Breast epithelium (tissue), 3 donors: ENCODE data around the gene PHYKPL.

Experiments used
- POLR2AphosphoS5 ChIP-seq, 3 donors: sonication (generic); formaldehyde crosslinking; IDR thresholded peaks; one replicate each; pipeline ENCODE4 v1.6.1; 2017; ENCODE audit warnings: antibody characterized with exemption in 3 of 3
- TF ChIP-seq, protein P1 (sequence below), 3 donors: fragments of 450-650 bp; IDR thresholded peaks; one replicate each; pipeline ENCODE4 v1.5.1; 2016 to 2017; ENCODE audit warnings: antibody characterized with exemption in 3 of 3, mild to moderate bottlenecking in 3 of 3, moderate library complexity in 3 of 3

DNA sequence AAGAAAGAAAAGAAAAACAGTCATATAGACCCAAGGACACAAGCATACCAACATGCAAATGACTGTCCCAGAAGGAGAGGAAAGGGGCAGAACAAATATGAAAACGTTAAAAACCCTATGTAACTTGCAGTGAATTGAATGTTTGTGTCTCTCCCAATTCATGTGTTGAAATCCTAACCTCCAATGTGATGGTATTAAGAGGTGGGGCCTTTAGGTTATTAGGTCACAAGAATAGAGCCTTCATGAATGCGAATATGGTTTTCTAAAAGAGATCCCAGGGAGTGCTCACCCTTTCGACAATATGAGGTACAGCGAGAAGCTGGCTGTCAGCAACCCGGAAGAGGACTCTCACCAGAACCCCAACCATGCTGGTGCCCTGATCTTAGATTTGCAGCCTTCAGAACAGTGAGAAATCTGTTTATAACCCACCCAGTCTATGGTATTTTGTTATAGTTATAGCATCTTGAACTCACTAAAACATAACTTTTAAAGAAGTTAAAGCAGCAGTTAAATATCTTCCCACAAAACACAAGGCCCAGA, 14.3 kb downstream of the PHYKPL start:
- TF ChIP-seq POLR2AphosphoS5 (IDR thresholded peaks at IDR 0.05) = no peak
- TF ChIP-seq, protein P1, sequence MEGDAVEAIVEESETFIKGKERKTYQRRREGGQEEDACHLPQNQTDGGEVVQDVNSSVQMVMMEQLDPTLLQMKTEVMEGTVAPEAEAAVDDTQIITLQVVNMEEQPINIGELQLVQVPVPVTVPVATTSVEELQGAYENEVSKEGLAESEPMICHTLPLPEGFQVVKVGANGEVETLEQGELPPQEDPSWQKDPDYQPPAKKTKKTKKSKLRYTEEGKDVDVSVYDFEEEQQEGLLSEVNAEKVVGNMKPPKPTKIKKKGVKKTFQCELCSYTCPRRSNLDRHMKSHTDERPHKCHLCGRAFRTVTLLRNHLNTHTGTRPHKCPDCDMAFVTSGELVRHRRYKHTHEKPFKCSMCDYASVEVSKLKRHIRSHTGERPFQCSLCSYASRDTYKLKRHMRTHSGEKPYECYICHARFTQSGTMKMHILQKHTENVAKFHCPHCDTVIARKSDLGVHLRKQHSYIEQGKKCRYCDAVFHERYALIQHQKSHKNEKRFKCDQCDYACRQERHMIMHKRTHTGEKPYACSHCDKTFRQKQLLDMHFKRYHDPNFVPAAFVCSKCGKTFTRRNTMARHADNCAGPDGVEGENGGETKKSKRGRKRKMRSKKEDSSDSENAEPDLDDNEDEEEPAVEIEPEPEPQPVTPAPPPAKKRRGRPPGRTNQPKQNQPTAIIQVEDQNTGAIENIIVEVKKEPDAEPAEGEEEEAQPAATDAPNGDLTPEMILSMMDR (IDR thresholded peaks at IDR 0.05) = no peak
